T-helper 2 cell treated with Interferon-gamma antibody and Interleukin-4, amounts not matched to agents 5 μg/mL and 100 μg/mL, for 36 hours (primary cell): Measurements from ENCODE around the gene MXD3.
"Not testable (repeated sequence)": the region's sequence is repeated elsewhere in the genome, so short reads cannot be mapped to it uniquely, and the experiment has no call there.

Experiments
- DNase-seq: peaks from one replicate; pipeline ENCODE4 v3.0.0; 2021; ENCODE audit warnings: low spot score
- H3K27ac Mint-ChIP-seq: one replicate; pipeline ENCODE4 v1.8.0; 2021; ENCODE audit warnings: mild to moderate bottlenecking, mixed read lengths
- H3K27me3 Mint-ChIP-seq: one replicate; pipeline ENCODE4 v1.8.0; 2021; ENCODE audit warnings: low read depth, mixed read lengths
- H3K36me3 Mint-ChIP-seq: one replicate; pipeline ENCODE4 v1.8.0; 2021; ENCODE audit warnings: low read depth, mixed read lengths
- H3K4me1 Mint-ChIP-seq: one replicate; pipeline ENCODE4 v1.8.0; 2021; ENCODE audit warnings: low read depth, mixed read lengths
- H3K4me3 Mint-ChIP-seq: one replicate; pipeline ENCODE4 v1.8.0; 2022; ENCODE audit warnings: mild to moderate bottlenecking, moderate library complexity, mixed read lengths
- H3K9me3 Mint-ChIP-seq: one replicate; pipeline ENCODE4 v1.8.0; 2021; ENCODE audit warnings: mixed read lengths

The MXD3 gene

DNA sequence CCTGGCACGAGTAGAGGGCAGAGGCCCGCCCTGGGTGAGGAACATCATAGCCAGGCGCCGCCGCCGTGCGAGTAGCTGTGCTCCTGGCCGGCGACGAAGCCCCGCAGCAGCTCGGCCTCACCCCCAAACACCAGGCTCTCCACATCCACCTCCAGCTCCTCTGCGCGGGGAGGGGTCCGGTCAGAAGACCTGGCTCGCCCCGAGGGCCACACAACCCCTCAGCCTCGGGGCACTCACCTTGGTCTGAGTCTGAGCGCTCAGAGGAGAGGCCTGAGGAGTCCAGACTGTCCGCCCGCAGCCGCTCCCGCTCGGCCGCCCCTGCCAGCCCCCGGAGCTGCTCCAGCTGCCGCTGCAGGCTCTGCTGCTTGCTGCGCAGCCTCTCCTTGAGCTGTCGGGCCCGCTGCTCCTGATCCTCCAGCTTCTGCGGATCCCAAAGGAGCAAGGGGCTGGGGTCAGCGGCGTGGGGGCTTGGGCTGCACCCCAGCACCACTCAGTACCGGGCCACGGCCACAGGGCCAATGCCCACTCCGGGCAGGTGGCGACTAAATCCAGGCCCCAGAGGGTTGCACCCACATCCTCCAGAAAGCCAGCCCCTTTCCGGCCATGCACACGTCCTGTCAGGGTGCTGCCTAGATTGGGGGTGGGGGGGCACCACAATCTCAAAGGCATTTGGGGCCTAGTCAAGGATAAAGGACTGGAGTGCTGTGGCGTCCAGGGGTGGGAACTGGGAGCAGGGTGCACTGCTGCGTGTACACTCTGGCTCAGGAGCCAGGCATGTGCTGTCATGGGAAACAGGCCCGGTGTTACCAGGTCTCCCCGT lies 3.9 kb downstream of the MXD3 start:
- H3K4me1 Mint-ChIP-seq: peaks cover 41% of the 10 kb centered on the region
- no peaks in the 10 kb centered on the region for H3K27me3 Mint-ChIP-seq
- H3K36me3 Mint-ChIP-seq: peaks cover 53% of the 10 kb centered on the region
- H3K9me3 Mint-ChIP-seq: no peaks in the 10 kb centered on the region
- DNase-seq: no peak
- no peak overlapping the region for H3K4me3 Mint-ChIP-seq
- no peak overlapping the region for H3K27ac Mint-ChIP-seq

DNA sequence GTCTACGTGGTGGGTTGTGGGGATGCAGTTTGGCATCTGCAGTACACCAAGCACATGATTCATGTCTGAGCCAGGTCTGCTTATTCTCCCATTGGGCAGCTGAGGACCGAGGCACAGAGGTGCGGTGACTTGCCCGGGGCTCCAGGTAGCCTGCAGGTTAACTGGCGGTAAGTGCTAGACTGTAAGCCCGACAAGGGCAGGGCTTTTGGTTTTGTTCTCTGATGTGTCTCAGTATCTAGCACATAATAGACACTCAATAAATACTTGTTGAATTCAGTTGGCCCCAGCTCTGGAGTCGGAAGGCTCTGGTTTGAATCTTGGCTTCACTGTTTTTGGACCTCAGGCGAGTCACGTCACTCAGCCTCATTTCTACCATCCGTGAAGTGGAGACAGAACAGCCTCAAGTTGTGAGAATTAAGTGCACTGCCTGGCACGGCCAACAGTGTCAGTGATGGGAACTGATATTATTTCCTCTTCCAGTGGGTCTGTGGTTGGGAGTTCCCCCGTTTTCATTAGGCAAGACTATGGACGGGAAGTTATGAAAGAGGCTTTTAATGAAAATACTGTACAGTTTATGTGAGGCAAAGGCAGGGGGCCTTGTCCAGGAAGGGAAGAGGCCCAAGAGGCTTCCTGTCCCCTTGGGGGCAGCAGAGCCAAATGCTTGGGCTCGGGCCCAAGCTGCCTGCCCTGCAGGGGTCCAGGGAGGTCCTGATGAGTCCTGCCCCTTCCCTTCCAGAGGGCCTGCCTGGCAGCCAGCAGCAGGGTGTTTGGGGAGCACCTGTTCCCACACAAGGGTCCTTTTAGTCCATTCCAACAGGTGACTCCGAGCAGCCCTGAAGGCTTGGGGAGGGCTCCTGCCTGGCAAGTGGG lies 4.8 kb downstream of the MXD3 start:
- Mint-ChIP-seq H3K4me1 (peaks cover 44% of the 10 kb centered on the region), H3K27me3 (no peaks in the 10 kb centered on the region), H3K27ac (peak overlapping the region; percentile 49), H3K36me3 (peaks cover 60% of the 10 kb centered on the region), H3K4me3 (peak overlapping the region; percentile 32), H3K9me3 (no peaks in the 10 kb centered on the region)
- DNase-seq: no peak

DNA sequence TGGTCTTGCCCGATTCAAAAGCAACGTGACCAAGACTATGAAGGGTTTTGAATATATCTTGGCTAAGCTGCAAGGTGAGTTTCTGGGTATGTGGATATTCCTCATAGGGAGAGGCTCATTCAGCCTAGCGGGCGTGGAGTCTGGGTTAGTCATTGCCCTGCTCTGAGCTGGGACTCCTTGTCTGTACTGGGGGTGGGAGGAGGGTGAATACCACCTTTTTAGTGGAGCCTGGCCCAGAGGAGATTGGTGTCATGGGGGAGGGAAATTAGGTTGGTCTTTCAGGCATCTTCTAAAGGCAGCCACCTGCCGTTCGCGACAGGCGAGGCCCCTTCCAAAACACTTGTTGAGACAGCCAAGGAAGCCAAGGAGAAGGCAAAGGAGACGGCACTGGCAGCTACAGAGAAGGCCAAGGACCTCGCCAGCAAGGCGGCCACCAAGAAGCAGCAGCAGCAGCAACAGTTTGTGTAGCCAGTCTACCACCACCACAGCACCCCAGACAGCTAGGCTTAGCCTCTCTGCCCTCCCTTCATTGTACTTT lies 5.5 kb downstream of the MXD3 start:
- Mint-ChIP-seq H3K4me1 (peaks cover 51% of the 10 kb centered on the region), H3K36me3 (peaks cover 63% of the 10 kb centered on the region)
- H3K9me3 Mint-ChIP-seq: not testable (repeated sequence)

DNA sequence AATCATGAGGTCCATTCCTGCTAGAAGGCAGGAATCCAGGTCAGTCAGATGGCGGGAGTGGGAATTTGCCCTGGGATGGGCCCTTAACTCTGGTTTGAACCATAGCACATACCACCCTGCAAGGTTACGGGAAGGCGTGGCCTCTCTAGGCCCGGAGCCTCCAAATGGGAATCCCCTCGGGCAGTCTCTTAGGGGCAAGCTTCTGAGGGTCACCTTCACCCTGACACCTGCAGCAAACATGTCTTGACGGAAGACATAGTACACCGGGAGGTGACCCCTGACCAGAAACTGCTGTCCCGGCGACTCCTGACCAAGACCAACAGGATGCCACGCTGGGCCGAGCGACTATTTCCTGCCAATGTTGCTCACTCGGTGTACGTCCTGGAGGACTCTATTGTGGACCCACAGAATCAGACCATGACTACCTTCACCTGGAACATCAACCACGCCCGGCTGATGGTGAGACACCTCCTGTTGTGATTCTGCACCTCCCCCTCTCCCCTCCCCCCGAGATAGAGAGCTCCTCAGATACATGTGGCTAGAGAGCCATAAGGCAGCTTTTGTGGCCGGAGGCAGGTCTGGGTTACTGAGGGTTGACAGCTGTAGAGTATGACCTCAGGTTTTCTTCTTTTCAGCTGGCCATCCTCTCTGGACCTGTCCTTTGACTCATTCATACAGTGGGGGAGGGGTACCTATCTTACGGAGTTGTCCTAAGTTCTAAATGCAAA lies 7.1 kb downstream of the MXD3 start:
- peaks cover 56% of the 10 kb centered on the region for H3K4me1 Mint-ChIP-seq
- no peaks in the 10 kb centered on the region for H3K27me3 Mint-ChIP-seq
- H3K27ac Mint-ChIP-seq: peak overlapping the region; percentile 76
- H3K4me3 Mint-ChIP-seq: peak overlapping the region; percentile 95
- peaks cover 62% of the 10 kb centered on the region for H3K36me3 Mint-ChIP-seq
- no peak for DNase-seq
- H3K9me3 Mint-ChIP-seq: no peaks in the 10 kb centered on the region

More for the DNA sequence above, 5.5 kb downstream of the MXD3 start:
- H3K27me3 Mint-ChIP-seq, DNase-seq: not testable (repeated sequence)
- Mint-ChIP-seq H3K4me3 (peak overlapping the region; percentile 27), H3K27ac (peak overlapping the region; percentile 7)

DNA sequence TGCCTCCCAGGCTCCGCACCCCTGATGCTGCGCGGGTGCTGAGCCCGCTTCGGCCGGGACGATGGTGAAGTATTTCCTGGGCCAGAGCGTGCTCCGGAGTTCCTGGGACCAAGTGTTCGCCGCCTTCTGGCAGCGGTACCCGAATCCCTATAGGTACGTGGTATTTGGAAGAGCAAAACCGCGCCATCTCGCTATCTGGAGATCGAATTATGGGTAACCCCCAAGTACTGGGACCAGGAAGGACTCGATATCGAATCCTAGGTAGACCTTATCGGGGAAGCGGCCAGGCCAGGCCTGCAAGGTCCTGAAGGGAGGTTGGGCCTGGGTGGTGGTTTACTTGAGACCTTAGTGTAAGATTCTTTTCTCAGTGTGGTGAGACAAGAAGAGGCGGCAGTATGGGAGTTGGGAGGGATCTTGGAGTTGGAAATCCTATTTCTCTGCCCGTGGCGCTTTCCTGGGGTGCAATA lies 7.7 kb downstream of the MXD3 start:
- Mint-ChIP-seq H3K27ac (peak overlapping the region; percentile 76), H3K4me1 (peaks cover 58% of the 10 kb centered on the region), H3K36me3 (peaks cover 63% of the 10 kb centered on the region)

DNA sequence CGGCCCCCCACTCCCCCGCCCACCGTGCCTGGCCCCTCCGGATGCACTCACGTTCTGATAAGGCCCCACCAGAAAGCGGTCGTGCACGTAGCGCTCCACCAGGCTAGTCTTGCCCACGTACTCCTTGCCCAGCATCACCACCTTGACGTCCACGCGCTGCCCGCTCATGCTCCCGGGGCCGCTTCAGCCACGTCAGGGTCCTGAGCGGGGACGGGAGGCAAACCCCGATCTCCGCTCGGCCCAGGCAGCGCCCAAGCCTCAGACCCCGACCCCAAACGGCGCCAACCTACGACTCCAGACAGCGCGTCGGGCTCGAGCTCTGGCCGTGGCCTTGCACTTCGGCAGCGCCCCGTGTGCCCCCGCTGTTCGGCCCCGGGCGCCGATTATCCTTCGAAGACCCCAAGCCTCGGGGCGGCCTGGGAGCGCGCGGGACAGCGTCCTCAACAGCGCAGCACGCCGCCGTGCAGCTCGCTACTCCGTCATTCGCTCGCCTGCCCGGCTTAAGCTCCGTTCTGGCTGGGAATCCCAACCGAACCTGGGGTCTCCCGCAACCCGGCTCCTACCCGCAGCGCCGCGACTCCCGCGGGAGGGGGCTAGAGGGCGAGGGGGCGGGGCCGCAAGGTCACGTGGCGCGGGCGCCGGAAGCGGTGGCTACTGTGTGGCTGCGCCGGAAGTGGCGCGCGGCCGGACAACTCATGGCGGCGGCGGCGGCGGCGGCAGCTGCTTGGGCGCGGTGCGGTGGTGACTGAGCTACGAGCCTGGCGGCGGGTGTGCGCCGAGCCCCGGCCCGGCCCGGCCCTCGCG lies 8.4 kb downstream of the MXD3 start, which contains the start of the genes PRELID1 and RAB24:
Gene PRELID1, plus strand, starts transcription at position 679 of the 804 bp plus-strand sequence. CDS start 187 bp downstream, outside the sequence.
Gene RAB24, minus strand, starts transcription at position 599 of the 804 bp plus-strand sequence. Its CDS starts 431 bp downstream, at position 168.
- Mint-ChIP-seq H3K27ac (peak within 1 kb of the TSS; percentile 88), H3K4me3 (peak within 1 kb of the TSS; percentile 95), H3K4me1 (peaks cover 61% of the 10 kb centered on the region), H3K27me3 (no peaks in the 10 kb centered on the region), H3K9me3 (no peaks in the 10 kb centered on the region), H3K36me3 (peaks cover 59% of the 10 kb centered on the region)
- peak; percentile 90 for DNase-seq

More for the DNA sequence above, 7.7 kb downstream of the MXD3 start:
- Mint-ChIP-seq H3K4me3 (peak overlapping the region; percentile 95), H3K9me3 (no peaks in the 10 kb centered on the region), H3K27me3 (no peaks in the 10 kb centered on the region)
- DNase-seq: no peak

DNA sequence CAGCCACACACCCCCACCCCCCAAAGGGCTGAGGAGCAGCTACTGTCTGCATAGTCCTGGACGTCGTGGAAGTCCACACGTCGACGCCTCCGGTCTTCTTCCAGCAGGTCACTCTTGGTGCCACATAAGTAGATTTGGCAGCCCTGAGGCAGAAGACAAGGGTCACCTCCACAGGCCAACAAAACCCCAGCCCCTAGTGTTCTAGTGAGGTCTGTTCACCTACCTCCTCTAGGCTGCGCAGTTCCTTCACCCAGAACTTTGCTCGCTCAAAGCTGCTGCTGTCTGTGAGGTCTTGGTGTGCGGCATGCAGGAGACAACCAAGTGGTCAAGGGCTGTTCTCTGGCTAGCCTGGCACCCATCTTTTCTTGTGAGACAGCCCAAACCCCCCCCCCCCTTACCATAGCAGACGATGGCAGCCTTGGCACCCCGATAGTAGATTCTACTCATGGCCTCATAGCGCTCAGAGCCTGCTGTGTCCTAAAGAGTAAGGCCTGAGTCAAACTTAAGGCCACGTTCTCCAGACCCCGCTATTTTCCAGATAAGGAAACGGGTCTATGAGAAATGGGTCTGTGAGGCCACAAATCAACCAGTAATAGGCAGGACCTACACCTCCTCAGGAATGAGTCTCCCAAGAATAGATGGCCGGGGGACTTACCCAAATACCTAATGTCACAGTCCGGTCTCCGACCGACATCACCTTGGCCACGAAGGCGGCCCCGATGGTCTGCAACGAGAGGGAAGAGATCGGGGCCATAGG lies 9.2 kb downstream of the MXD3 start:
- no peaks in the 10 kb centered on the region for H3K27me3 Mint-ChIP-seq
- H3K27ac Mint-ChIP-seq: peak overlapping the region; percentile 88
- H3K36me3 Mint-ChIP-seq: peaks cover 60% of the 10 kb centered on the region
- H3K4me3 Mint-ChIP-seq: peak overlapping the region; percentile 95
- no peak for DNase-seq
- H3K9me3 Mint-ChIP-seq: no peaks in the 10 kb centered on the region
- peaks cover 61% of the 10 kb centered on the region for H3K4me1 Mint-ChIP-seq

DNA sequence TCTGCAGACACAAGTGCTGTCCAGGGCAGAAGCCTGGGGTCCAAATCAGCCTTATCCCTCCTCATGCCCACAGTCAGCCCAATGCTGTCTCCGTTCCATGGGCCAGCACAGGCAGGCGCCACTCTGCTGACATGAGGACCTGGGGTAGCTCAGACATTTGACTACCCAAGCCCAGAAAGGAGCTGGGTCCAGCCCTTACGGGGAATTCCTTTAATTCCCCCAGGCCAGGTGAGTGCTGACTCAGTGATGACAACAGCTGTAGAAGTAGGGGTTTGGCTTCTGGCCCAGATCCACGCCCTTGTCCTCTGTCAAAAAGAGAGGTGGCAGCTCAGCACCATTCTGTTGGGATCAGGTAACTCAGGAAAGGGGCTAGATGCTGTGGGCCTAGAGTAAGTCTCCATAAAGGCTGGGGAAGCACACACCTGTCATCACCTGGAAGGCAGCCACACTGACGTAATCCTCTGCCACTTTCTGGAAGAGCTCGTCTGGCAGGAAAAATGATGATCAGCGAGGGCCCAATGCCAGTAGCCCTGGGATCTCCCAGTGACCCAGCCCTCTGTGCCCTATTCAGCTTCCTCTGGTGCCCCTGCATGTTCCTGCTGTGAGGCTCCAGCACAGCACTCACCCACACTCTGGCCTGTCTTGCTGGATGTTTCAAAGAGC lies 10.1 kb downstream of the MXD3 start:
- Mint-ChIP-seq H3K36me3 (peaks cover 60% of the 10 kb centered on the region), H3K27ac (peak overlapping the region; percentile 88), H3K4me3 (peak overlapping the region; percentile 95), H3K27me3 (no peaks in the 10 kb centered on the region), H3K9me3 (no peaks in the 10 kb centered on the region), H3K4me1 (peaks cover 63% of the 10 kb centered on the region)
- DNase-seq: no peak

DNA sequence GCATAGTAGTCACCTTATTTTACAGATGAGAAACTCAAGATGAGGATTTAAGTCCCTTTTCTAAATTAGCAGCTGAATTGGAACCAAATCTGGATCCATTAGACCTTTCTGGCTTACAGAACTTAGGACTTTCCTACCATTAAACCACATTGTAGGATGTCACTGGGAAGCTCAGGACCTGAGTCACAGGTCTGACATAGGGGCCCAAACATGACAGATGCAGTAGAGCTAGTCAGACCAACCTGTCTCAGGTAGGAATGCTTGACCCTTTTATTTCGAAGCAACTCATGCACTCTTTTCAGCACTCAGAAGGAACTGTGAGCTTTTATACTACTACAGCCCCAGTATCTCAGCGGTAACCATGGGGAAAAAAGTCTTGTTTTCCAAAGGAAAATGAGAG lies 10.7 kb downstream of the MXD3 start:
- Mint-ChIP-seq H3K4me1 (peaks cover 67% of the 10 kb centered on the region), H3K9me3 (no peaks in the 10 kb centered on the region), H3K36me3 (peaks cover 61% of the 10 kb centered on the region), H3K27ac (peak overlapping the region; percentile 97), H3K4me3 (peak overlapping the region; percentile 95), H3K27me3 (no peaks in the 10 kb centered on the region)
- no peak for DNase-seq

DNA sequence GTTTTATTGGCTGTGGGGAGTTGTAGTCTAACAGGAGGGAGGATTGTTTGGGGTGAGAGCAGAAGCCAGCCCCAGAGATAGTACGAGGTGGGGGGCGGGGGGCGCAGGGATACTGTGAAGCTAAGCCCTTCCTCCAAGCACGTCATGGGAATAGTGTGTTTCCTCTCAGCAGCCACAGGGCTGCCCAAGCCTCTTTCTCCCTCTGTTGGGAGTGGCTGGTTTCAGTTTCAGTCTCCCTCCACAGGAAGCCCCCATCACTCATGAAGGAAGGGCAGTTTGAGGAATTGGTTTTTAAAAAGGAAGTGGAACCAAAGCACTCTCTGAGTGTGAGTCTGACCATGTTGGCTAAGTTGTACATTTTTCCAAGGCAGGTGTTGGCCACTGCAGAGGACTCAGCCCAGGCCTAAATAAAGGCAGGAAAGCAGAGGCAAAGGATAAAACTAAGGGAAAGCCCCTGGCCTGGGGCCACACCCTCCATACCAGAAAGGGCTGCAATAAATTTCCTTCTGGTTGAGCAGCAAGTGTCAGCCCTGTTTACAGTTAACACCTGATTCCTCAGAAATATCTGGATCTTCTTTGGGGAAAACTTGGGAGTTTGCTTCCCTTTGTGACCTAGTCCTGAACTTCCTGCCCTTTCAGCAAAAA lies 11.3 kb downstream of the MXD3 start:
- DNase-seq: peak; percentile 49
- Mint-ChIP-seq H3K27ac (peak overlapping the region; percentile 97), H3K36me3 (peaks cover 61% of the 10 kb centered on the region), H3K4me3 (peak overlapping the region; percentile 95), H3K9me3 (no peaks in the 10 kb centered on the region), H3K27me3 (no peaks in the 10 kb centered on the region), H3K4me1 (peaks cover 69% of the 10 kb centered on the region)

DNA sequence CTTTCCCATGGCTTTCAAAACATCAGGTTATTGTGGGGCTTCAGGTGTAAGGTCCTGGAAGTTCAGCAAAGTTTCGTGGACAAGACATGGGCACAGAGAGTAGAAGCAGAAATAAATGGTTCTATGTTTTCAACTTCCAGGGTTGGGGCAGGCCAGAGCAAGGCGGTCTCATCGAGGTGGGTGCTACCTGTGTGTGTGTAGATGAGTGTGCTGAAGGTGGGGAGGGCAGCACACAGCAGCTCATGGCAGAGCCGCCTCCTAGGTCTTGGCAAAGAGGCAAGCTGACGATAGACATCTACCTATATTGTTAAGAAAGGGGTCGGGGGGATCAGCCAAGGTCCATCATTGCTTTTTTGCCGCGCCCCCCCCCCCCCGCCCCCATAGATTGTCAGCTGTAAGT lies 12.0 kb downstream of the MXD3 start:
- peak overlapping the region; percentile 85 for H3K27ac Mint-ChIP-seq
- no peak for DNase-seq
- H3K36me3 Mint-ChIP-seq: peaks cover 59% of the 10 kb centered on the region
- H3K4me3 Mint-ChIP-seq: peak overlapping the region; percentile 49
- no peaks in the 10 kb centered on the region for H3K9me3 Mint-ChIP-seq
- no peaks in the 10 kb centered on the region for H3K27me3 Mint-ChIP-seq
- H3K4me1 Mint-ChIP-seq: peaks cover 66% of the 10 kb centered on the region
